Aorta (tissue), 5 donors: ENCODE results near the gene LRRC36. TPM values are rescaled to one million over a fixed set of nuclear protein-coding genes. Genes with fewer than 3 reads are reported as not detected.
A peak's percentile ranks its signal among the peaks of the same experiment; 100 is the strongest.
"Not testable (repeated sequence)": the region's sequence is repeated elsewhere in the genome, so short reads cannot be mapped to it uniquely, and the experiment has no call there.

Experiments
- ATAC-seq: fragments of 200-7000 bp; cut with Tn5 transposase; one replicate; pipeline ENCODE4 v1.9.1; 2022; ENCODE audit warnings: moderate library complexity; ENCODE audit not compliant: low FRiP score
- DNase-seq, 2 donors: peaks; one replicate each; pipeline ENCODE4 v3.0.0-alpha.2; 2020
- H3K27ac ChIP-seq, 2 donors: one replicate each; pipeline ENCODE4 v1.5.1; 2013; ENCODE audit warnings: low read length in 2 of 2, mild to moderate bottlenecking in 2 of 2, moderate library complexity in 2 of 2, control low read depth in 1 of 2, inconsistent platforms in 1 of 2, low read depth in 1 of 2
- H3K27me3 ChIP-seq, 2 donors: one replicate each; pipeline ENCODE4 v1.6.1; 2013; ENCODE audit warnings: control low read depth in 1 of 2, low read length in 1 of 2, mild to moderate bottlenecking in 1 of 2, moderate library complexity in 1 of 2; ENCODE audit not compliant: insufficient read depth in 2 of 2, control insufficient read depth in 1 of 2
- H3K36me3 ChIP-seq, 2 donors: one replicate each; pipeline ENCODE4 v1.6.1; 2013; ENCODE audit warnings: control low read depth in 1 of 2, low read length in 1 of 2, mild to moderate bottlenecking in 1 of 2; ENCODE audit not compliant: insufficient read depth in 2 of 2, control insufficient read depth in 1 of 2
- H3K4me1 ChIP-seq, 2 donors: one replicate each; pipeline ENCODE4 v1.6.1; 2013; ENCODE audit warnings: low read length in 2 of 2, control low read depth in 1 of 2, mild to moderate bottlenecking in 1 of 2, moderate library complexity in 1 of 2; ENCODE audit not compliant: insufficient read depth in 2 of 2, control insufficient read depth in 1 of 2
- H3K4me3 ChIP-seq, 2 donors: one replicate each; pipeline ENCODE4 v1.5.1; 2013; ENCODE audit warnings: low read length in 2 of 2, control low read depth in 1 of 2, mild to moderate bottlenecking in 1 of 2
- H3K9me3 ChIP-seq: one replicate; pipeline ENCODE4 v1.6.1; 2013; ENCODE audit warnings: mild to moderate bottlenecking, low read length; ENCODE audit not compliant: control insufficient read depth
- WGBS, 2 donors: extraction: QIAGEN DNeasy Blood & Tissue Kit; methylation state at CpG; one replicate each; pipeline ENCODE4 v1.1.7; 2013; 5-methylcytosine and 5-hydroxymethylcytosine counted together
- intact Hi-C, 2 donors: fragments of 100-400 bp; cut with DNase I; formaldehyde crosslinking; loops; one replicate each; pipeline versions ENCODE4 v1.14.2 to v1.15.0; 2022
- polyA plus RNA-seq, 2 donors: library from polyadenylated mRNA; stranded (reverse); fragments of 200-250 nt; gene quantifications; one replicate each; pipeline ENCODE4 v1.2.3, GENCODE V29; 2013
- total RNA-seq, 2 donors: library from RNA; stranded (reverse); fragmentation: NEBNext Ultra II Directional; extraction: Animal tissue kit (Norgen Biotek cat#: 25700); gene quantifications; one replicate each; pipeline ENCODE4 v1.2.1, GENCODE V29; 2021
- donor health status: healthy with polysubstance abuse.
- donor health status: Bipolar disorder and iron deficiency.
- donor health status: DM: no; HTN: no; CAD: no.
- donor health status: DM: no; HTN: no; CAD: no.
- donor health status: DM: yes; HTN: yes; CAD: no.

The LRRC36 gene
- total and polyA plus RNA-seq, 4 donors, result 0.51 TPM; not detected in 3

GRCh38 chr16:67409631-67410030 is 83.0 kb downstream of the LRRC36 start:
- Histone ChIP-seq H3K27ac (no peak overlapping the region), H3K27me3 (no peaks in the 10 kb centered on the region), H3K9me3 (no peaks in the 10 kb centered on the region), H3K4me3 (no peak overlapping the region), H3K4me1 (no peaks in the 10 kb centered on the region), H3K36me3 (no peaks in the 10 kb centered on the region)
- WGBS, 2 donors, result 90 to 94% methylated on average over 9 of the region's 9 CpGs
- ATAC-seq (no peak), DNase-seq (no peak)
- intact Hi-C loops, result no loop called here

- Histone ChIP-seq H3K27me3 (no peaks in the 10 kb centered on the region), H3K4me1 (no peaks in the 10 kb centered on the region), H3K27ac (no peak overlapping the region), H3K4me3 (no peak overlapping the region), H3K36me3 (no peaks in the 10 kb centered on the region), H3K9me3 (no peaks in the 10 kb centered on the region)
- DNase-seq (no peak), ATAC-seq (no peak)
- intact Hi-C loops, result no loop called here
- WGBS, 2 donors, result 91 to 93% methylated on average over 3 of the region's 3 CpGs
Observed at GRCh38 chr16:67411339-67411738, 84.7 kb downstream of the LRRC36 start.

- no peak for ATAC-seq
- intact Hi-C loops, result no loop called here
- Histone ChIP-seq H3K4me3 (no peak overlapping the region), H3K27me3 (no peaks in the 10 kb centered on the region), H3K9me3 (no peaks in the 10 kb centered on the region), H3K36me3 (no peaks in the 10 kb centered on the region), H3K27ac (no peak overlapping the region), H3K4me1 (no peaks in the 10 kb centered on the region)
- no peak for DNase-seq
- WGBS, 2 donors, result 30 to 59% methylated on average over 2 of the region's 2 CpGs
Observed at GRCh38 chr16:67412294-67412693, 85.7 kb downstream of the LRRC36 start.

GRCh38 chr16:67413978-67414911 is 87.6 kb downstream of the LRRC36 start:
- WGBS, 2 donors, result 65 to 70% methylated on average over 6 of the region's 6 CpGs

GRCh38 chr16:67415421-67415820 is 88.8 kb downstream of the LRRC36 start:
- H3K9me3 ChIP-seq, H3K27me3 ChIP-seq, H3K4me1 ChIP-seq, intact Hi-C loops, H3K36me3 ChIP-seq, ATAC-seq, H3K27ac ChIP-seq, DNase-seq: not testable (repeated sequence)
- 88 to 91% methylated on average over 19 of the region's 19 CpGs for WGBS, 2 donors
- H3K4me3 ChIP-seq, result peak overlapping the region in 1 of 2 donors; percentile 70

More at GRCh38 chr16:67413978-67414911, 87.6 kb downstream of the LRRC36 start:
- Histone ChIP-seq H3K36me3 (no peaks in the 10 kb centered on the region), H3K4me1 (no peaks in the 10 kb centered on the region), H3K4me3 (no peak overlapping the region), H3K9me3 (no peaks in the 10 kb centered on the region), H3K27me3 (no peaks in the 10 kb centered on the region), H3K27ac (no peak overlapping the region)
- DNase-seq (no peak), ATAC-seq (no peak)
- intact Hi-C loops, result no loop called here

GRCh38 chr16:67415872-67416793 is 89.5 kb downstream of the LRRC36 start, which contains the start of gene ZDHHC1:
Gene ZDHHC1 (minus strand): TSS chr16:67416477. CDS start chr16:67407775, 8,702 bp downstream.
- Histone ChIP-seq H3K27me3 (no peaks in the 10 kb centered on the region), H3K27ac (peak within 1 kb of the TSS in 1 of 2 donors; percentile 3), H3K4me1 (no peaks in the 10 kb centered on the region), H3K36me3 (no peaks in the 10 kb centered on the region), H3K9me3 (no peaks in the 10 kb centered on the region), H3K4me3 (peak within 1 kb of the TSS; percentile 29 to 70)
- intact Hi-C loops, result no loop called here
- ATAC-seq, result peak; percentile 97
- WGBS, 2 donors, result 0 to 1% methylated on average over 61 to 73 of the region's 73 CpGs
- DNase-seq, result peak; percentile 82 to 93

- Histone ChIP-seq H3K27ac (no peak overlapping the region), H3K4me3 (no peak overlapping the region), H3K4me1 (no peaks in the 10 kb centered on the region), H3K36me3 (no peaks in the 10 kb centered on the region), H3K27me3 (no peaks in the 10 kb centered on the region), H3K9me3 (no peaks in the 10 kb centered on the region)
- 89 to 94% methylated on average over 2 of the region's 2 CpGs for WGBS, 2 donors
- ATAC-seq, result no peak
- intact Hi-C loops, result no loop called here
- no peak for DNase-seq
Observed at GRCh38 chr16:67417333-67418061, 90.9 kb downstream of the LRRC36 start.

GRCh38 chr16:67419502-67419901 is 92.9 kb downstream of the LRRC36 start:
- no peaks in the 10 kb centered on the region for H3K36me3 ChIP-seq
- no peaks in the 10 kb centered on the region for H3K9me3 ChIP-seq
- no peak overlapping the region for H3K4me3 ChIP-seq
- intact Hi-C loops, result no loop called here
- DNase-seq, result no peak
- no peaks in the 10 kb centered on the region for H3K4me1 ChIP-seq
- ATAC-seq, result no peak
- H3K27ac ChIP-seq, result no peak overlapping the region
- H3K27me3 ChIP-seq, result no peaks in the 10 kb centered on the region
- 96% methylated on average over 3 of the region's 3 CpGs for WGBS, 2 donors
